Measurements from ENCODE around the gene ITIH3.

The ITIH3 gene, protein sequence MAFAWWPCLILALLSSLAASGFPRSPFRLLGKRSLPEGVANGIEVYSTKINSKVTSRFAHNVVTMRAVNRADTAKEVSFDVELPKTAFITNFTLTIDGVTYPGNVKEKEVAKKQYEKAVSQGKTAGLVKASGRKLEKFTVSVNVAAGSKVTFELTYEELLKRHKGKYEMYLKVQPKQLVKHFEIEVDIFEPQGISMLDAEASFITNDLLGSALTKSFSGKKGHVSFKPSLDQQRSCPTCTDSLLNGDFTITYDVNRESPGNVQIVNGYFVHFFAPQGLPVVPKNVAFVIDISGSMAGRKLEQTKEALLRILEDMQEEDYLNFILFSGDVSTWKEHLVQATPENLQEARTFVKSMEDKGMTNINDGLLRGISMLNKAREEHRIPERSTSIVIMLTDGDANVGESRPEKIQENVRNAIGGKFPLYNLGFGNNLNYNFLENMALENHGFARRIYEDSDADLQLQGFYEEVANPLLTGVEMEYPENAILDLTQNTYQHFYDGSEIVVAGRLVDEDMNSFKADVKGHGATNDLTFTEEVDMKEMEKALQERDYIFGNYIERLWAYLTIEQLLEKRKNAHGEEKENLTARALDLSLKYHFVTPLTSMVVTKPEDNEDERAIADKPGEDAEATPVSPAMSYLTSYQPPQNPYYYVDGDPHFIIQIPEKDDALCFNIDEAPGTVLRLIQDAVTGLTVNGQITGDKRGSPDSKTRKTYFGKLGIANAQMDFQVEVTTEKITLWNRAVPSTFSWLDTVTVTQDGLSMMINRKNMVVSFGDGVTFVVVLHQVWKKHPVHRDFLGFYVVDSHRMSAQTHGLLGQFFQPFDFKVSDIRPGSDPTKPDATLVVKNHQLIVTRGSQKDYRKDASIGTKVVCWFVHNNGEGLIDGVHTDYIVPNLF

DNA sequence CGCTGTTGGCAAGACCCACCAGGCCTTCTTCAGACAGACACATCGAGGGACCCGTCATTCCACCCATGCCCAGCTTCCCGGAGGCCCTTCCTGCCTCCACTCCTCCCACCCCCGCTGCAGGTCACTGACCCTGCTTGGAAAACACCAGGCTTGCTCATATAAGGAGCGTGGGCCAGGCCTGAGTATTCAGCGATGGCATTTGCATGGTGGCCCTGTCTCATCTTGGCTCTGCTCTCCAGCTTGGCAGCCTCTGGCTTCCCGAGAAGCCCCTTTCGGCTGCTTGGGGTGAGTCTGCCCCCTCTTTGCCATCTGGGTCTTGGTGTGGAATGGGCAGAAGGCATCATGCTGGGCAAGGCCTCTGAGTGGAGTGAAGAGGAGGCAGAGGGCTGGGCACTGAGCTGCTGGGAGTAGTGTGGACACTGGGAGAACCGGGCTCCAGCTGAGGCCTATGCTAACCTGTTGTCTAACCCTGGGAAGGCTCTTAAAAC is at the start of gene ITIH3:
Gene ITIH3, plus strand, starts transcription at position 185 of the 488 bp plus-strand sequence. Its CDS starts 8 bp downstream, at position 193.
- TF ChIP-seq, protein P1, sequence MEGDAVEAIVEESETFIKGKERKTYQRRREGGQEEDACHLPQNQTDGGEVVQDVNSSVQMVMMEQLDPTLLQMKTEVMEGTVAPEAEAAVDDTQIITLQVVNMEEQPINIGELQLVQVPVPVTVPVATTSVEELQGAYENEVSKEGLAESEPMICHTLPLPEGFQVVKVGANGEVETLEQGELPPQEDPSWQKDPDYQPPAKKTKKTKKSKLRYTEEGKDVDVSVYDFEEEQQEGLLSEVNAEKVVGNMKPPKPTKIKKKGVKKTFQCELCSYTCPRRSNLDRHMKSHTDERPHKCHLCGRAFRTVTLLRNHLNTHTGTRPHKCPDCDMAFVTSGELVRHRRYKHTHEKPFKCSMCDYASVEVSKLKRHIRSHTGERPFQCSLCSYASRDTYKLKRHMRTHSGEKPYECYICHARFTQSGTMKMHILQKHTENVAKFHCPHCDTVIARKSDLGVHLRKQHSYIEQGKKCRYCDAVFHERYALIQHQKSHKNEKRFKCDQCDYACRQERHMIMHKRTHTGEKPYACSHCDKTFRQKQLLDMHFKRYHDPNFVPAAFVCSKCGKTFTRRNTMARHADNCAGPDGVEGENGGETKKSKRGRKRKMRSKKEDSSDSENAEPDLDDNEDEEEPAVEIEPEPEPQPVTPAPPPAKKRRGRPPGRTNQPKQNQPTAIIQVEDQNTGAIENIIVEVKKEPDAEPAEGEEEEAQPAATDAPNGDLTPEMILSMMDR (IDR thresholded peaks at IDR 0.05): no peak
- TF ChIP-seq ZFX (IDR thresholded peaks at IDR 0.05; ENCODE audit: borderline replicate concordance): no peak
- H3K27ac ChIP-seq: no peak within 1 kb of the TSS

DNA sequence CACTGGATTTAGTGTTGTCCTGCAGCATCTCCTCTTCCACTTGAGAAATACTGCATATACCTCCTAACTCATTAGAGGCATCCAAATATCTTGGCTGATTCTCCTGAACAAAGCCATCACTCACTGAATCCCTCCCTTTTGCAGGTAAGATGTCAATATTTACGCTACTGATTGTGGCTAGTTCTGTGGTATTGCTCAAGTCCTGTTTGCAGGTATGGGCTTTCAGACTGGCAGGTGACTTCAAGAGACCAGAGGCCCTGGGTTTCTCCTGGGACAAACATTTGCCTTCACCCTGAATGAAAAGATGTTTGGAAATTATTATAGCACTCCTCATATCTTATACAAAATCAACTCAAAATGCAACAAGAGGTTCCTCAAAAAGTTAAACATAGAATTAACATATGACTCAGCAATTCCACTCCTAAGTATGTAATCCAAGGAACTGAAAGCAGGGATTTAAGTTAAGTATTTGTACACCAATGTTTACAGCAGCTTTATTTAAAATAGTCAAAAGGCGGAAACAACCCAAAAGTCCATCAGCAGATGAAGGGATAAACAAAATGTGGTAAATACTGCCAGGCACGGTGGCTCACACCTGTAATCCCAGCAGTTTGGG is 42.4 kb upstream of the ITIH3 start:
- TF ChIP-seq, protein P1 (IDR thresholded peaks at IDR 0.05): no peak
- no peak for TF ChIP-seq ZFX (IDR thresholded peaks at IDR 0.05; ENCODE audit: borderline replicate concordance)
- H3K27ac ChIP-seq: no peak overlapping the region

GRCh38 chr3:52754373-52754772 is 40.2 kb upstream of the ITIH3 start:
- TF ChIP-seq ZFX (IDR thresholded peaks at IDR 0.05; ENCODE audit: borderline replicate concordance): no peak
- TF ChIP-seq, protein P1 (IDR thresholded peaks at IDR 0.05): no peak
- no peak overlapping the region for H3K27ac ChIP-seq

DNA sequence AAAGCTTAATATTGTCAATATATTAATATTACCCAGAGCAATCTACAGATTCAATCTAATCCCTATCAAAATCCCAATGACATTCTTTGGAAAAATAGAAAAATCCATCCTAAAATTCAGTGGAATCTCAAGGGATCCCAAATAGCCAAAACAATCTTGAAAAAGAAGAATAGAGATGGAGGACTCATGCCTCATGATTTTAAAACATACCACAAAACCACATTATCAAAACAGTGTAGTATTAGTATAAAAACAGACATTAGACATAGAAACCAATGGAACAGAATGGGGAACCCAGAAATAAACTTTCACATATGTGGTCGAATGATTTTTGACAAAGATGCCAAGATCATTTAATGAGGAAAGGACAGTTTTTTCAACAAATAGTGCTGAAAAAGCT is 38.5 kb upstream of the ITIH3 start:
- no peak overlapping the region for H3K27ac ChIP-seq
- TF ChIP-seq ZFX (IDR thresholded peaks at IDR 0.05; ENCODE audit: borderline replicate concordance): no peak
- TF ChIP-seq, protein P1 (IDR thresholded peaks at IDR 0.05): no peak

DNA sequence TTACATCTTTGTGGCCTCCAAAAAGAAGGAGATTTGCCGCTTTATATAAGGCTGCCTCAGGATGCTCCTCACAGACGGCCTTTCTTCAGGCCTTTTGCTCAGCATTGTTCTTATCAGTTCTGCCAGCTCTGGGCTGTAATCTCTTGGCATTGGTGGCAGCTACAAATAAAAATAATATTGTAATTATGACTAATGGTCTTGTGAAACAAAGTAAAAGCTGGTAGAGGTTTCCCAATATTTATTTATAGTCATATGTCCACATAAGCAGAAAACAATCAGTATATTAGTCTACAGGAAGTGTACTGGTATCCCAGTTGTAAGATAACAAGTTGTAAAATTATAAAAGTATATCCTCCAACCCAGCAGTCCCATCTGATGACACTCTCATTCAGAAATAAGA is 31.1 kb upstream of the ITIH3 start:
- H3K27ac ChIP-seq: no peak overlapping the region

GRCh38 chr3:52769786-52770455 is 24.7 kb upstream of the ITIH3 start:
- TF ChIP-seq, protein P1 (IDR thresholded peaks at IDR 0.05): no peak
- no peak for TF ChIP-seq ZFX (IDR thresholded peaks at IDR 0.05; ENCODE audit: borderline replicate concordance)
- peak overlapping the region; percentile 91 for H3K27ac ChIP-seq

More for the DNA sequence above, 31.1 kb upstream of the ITIH3 start:
- TF ChIP-seq, protein P1 (IDR thresholded peaks at IDR 0.05): no peak
- no peak for TF ChIP-seq ZFX (IDR thresholded peaks at IDR 0.05; ENCODE audit: borderline replicate concordance)

All from 22Rv1 (cell line).